Activated T-cell treated with anti-CD3 and anti-CD28 coated beads, Interleukin-2, amount 50 U/mL, for 1 hour (primary cell): ENCODE data around the gene CRY1.

Experiments
- DNase-seq: peaks from one replicate; pipeline ENCODE4 v3.0.0-alpha.2; 2020

The CRY1 gene

DNA sequence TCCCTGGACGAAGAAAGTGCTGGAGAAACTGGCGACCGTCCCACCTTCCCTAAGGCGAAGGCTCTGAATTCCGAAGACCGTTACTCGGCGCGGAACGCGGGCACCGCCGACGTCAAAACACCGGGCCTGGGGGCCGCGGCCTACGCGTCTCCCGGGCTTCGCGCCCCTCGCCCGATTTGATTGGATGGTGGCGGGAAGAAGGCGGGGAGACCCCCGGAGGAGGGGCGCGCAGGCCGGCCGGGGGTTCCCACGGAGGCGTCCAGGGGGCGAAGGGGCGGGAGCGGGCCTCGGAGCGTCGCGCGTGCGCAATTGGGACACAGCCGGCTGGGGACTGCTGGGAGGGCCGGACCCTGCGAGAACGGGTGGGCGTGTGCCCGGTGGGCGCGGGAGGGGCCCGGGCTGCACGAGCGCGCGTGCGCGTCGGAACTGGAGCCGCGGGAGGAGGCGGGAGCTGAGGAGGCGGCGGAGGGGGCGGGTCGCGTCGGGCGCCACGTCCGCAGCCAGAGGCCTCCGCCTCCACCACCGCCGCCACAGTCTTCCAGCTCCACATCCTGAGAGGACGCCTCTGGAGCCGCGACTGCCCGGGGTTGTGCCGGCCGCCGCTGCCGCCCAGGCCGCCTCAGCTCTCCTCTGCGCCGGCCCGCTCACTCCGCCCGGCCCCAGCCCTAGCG is 137.8 kb downstream of the CRY1 start, which contains the start of gene TMEM263:
Gene TMEM263 (plus strand): TSS at position 531 of the 671 bp plus-strand sequence. CDS start 11,210 bp downstream, outside the sequence.
- DNase-seq: peak; percentile 92

DNA sequence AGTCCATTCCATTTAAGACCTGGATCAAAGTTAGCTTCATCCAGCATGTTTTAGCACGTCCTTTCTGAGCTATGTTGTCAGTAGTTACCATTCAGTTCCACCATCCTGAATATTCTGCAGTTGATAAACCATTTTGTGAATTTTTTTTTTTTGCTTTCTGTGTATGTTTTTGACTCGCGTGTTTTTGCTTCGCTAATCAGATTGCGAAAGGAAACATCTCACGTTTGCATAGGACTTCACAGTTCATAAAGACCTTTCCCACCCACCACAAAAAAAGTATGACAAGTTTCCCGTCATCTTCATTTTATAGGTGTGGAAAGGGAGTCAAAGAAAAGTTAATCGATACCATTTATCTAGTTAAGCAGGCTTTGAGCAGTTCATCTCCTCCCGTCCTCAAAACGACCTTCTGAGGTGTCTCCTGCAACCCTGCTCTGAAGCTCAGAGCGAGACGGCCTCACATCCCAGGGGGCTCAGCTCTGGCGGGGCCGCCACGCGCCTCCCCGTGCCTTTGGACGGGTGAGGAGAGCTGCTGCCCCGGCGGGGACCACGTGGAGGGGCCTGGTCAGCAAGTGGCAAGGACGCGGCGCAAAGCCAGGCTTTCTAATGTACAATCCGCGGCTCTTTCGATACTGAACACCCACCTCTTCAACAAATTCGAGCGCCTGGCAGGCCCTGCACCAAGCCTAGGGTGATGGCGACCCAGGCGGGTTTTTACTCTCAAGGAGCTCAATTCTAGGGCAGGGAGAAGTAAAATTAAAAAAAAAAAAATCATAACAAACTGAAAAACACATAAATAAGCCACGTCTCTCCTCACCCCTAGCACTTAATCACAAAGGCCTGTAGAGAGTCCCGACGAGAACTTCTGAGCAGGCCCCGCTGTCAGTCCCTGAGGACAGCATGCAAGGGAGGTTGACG is 138.6 kb downstream of the CRY1 start:
- no peak for DNase-seq

DNA sequence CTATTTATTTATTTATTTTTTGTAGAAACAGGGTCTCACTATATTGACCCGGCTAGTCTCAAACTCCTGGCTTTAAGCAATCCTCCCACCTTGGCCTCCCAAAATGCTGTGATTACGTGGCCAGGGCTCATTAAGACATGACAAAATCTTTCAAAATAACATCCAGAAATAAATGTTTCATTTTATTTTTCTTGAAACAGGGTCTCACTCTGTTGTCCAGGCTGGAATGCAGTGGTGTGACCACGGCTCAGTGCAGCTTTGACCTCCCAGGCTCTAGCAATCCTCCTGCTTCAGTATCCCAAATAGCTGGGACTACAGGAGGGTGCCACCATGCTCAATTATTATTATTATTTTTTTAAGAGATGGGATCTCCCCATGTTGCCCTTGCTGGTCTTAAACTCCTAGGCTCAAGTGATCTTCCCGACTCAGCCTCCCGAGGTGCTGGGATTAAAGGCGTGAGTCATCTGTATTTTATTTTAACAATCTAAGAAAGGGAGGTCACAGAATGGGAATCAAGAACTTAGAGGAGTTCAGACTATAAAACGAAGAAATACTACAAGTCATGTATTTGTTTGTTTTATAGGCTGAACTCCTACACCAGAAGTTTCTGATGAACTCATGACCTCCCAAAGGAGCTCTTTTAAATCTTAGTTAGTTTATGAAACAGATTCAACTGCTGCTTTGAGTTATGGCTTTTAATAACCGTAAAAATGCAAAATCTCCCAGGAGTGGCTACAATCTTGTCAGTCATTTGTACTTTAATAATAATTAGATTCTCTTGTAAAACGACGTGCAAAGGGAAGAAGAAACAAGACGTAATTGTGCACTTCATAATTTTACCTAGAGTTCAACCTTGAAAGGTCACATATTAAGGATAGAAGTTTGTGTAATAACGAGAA is 139.7 kb downstream of the CRY1 start:
- DNase-seq: no peak

DNA sequence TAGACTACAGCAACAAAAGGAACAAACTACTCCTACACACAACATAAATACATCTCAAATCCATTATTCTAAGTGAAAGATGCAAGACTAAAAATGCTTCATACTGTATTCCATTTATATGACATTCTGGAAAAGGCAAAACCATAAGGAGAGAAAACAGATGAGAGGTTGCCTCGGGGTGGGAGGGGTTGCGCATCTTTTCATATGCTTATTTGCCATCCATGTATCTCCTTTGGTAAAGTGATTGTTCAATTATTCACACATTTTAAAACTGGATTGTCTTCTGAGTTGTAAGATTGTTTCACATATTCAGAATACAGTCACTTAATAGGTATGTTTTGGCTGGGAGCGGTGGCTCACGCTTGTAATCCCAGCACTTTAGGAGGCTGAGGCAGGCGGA is 142.8 kb downstream of the CRY1 start:
- no peak for DNase-seq

DNA sequence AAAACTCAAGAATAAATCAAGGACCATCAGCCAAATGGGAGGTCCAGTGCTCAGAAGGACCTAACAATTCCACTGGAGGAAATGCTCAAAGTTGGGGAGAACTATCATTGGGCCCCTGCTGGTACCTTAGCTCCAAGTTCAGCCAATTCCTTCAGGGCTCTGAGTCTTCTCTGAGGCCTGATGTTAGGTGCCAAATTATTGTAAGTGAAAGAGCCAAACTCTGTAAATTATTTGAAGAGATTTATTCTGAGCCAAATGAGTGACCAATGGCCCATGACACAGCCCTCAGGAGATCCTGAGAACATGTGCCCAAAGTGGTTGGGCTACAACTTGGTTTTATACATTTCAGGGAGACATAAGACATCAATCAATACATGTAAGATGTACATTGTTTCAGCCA is 145.9 kb downstream of the CRY1 start:
- no peak for DNase-seq

DNA sequence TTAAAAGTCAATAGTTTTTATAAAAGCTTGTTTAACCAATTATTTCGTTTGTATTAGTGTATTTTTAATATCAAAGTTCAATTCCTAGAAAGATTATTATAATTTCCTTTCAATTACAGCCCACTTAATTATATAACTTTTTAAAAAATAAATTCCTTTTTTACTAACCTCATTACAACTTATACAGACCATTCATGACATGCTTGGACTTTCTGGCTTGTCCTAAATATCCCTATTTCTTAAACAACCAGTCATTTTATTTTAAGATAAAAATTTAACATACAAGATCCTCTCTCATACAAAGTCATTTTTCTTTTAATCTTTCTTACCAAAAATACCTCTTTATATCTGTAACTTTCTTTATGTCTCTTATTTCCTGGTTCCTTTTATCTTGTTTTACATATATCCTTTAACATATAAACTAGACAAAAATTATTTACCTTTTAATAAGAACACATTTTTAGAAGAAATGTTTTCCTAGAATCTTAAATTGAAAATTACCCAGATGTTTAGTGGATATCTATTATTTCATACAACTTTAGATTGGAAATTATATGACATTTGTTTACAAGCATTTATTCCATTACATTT is 148.0 kb downstream of the CRY1 start:
- no peak for DNase-seq

DNA sequence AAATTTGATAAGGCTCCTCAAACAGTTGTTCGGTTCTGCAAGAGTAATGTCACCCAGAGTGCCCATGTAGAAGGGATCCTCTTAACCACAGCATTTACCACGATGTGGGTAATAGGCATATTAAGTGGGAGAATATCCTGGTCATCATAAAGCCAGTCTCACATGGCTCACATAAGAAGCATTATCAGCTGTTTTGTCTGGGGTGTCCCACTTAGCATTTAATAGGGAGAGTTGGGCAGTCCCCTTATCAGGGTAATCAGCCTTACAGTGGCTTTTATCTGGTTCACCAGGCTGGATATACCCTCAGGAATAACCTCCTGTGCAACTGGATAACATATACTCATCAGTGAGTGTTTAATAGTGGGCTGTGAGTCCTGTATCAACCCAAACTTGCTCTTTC is 150.6 kb downstream of the CRY1 start:
- no peak for DNase-seq

DNA sequence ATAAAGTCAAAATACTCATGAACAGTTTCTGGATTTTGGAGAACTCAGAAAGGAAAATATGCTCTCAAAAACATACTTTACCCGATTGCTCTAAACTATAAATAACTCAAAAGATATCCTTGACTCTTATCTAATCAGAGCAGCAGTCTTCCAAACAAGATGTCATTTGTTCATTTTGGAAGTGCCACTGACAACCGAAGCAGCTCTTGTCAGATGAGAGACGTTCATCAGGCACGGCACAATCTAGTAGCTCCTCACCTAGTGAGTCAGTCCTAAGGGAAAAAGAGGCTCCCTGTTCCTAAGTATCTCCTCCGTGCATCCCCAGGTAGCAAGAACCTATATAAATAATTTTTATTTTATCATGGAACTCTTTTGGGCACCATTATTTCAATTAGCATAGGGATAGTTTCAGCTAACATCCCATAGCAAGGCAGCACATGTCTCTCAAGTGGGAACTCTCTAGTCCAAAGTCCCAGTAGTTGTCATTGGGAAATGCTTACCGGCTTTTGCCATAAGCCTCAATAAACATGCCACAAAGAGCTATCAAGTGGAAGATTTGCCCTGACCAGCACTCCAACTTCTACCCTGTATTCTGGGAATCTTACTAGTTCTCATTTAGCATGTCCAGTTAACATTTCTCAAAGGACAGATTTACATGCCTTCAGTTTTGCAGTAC is 151.7 kb downstream of the CRY1 start:
- DNase-seq: no peak
